GM18873 (cell line): Measurements from ENCODE around the gene DAP3.
"Not testable (repeated sequence)": the region's sequence is repeated elsewhere in the genome, so short reads cannot be mapped to it uniquely, and the experiment has no call there.

Experiments used
- ATAC-seq: cut with Tn5 transposase; IDR thresholded peaks from one replicate; pipeline ENCODE4 v1.9.1; 2021; ENCODE audit warnings: mild to moderate bottlenecking, moderate library complexity, moderate number of reproducible peaks; ENCODE audit not compliant: unreplicated experiment, low FRiP score

The DAP3 gene

DNA sequence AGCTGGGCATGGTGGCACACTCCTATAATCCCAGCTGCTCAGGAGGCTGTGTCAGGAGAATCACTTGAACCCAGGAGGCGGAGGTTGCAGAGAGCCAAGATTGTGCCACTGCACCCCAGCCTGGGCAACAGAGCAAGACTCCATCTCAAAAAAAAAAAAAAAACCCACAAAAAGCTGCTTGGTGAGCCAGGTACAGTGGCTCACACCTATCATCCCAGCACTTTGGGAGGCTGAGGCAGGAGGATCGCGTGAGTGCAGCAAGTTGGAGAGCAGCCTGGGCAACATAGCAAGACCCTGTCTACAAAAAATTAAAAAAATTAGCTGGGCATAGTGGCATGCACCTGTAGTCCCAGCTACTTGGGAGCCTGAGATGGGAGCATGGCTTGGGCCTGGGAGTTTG is 26.2 kb downstream of the DAP3 start:
- ATAC-seq, result not testable (repeated sequence)

- ATAC-seq, result no peak
These were observed 26.9 kb downstream of the DAP3 start for GRCh38 chr1:155715777-155716176.

DNA sequence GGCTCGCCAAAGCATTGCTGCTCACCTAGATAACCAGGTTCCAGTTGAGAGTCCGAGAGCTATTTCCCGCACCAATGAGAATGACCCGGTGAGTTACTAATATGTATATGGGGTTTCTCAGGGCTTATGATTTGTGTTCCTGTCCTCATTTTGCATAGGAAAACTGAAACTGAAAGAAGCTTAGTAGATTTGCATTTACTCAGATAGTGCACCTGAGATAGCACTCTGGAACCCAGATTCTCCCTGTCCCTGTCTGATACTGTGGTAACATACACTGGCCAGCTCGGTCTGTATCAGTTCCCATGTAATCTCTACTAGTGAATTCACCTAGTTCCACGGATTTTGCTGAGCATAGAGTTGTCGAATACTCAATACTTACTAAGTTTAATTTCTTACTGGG is 28.1 kb downstream of the DAP3 start:
- ATAC-seq, result peak; percentile 60

- ATAC-seq, result not testable (repeated sequence)
These were observed 29.7 kb downstream of the DAP3 start for GRCh38 chr1:155718524-155719115.

GRCh38 chr1:155719703-155720102 is 30.8 kb downstream of the DAP3 start:
- ATAC-seq, result no peak

DNA sequence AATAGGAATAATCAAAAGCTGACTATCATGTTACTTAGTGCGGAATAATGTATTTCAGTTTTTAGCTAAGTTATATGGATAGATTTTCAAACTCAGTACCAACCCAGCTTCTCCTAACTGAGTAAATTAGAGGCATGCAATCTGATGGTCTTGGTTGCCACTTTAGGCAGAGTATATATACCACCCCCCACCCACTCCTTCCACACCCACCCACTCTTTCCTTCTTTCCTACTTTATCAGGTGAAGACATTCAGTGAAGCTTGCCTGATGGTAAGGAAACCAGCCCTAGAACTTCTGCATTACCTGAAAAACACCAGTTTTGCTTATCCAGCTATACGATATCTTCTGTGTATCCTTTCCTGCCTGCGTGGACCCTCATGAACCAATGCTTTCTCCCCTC is 36.3 kb downstream of the DAP3 start:
- no peak for ATAC-seq

- ATAC-seq, result no peak
These were observed 40.4 kb downstream of the DAP3 start for GRCh38 chr1:155729031-155729898.

DNA sequence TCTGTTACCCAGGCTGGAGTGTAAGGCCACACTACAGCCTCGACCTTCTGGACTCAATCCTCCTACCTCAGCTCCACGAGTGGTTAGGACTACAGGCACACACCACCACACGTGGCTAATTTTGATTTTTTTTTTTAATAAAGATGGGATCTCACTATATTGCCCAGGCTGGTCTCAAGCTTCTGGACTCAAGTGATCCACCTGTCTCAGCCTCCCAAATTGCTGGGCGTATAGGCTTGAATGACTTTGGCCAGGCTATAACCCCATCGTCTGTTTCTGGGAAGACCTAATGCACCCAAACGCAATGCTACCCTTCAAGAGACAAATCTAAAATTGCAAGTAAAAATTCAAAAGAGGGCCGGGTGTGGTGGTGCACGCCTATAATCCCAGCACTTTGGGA is 52.1 kb downstream of the DAP3 start:
- ATAC-seq, result no peak

DNA sequence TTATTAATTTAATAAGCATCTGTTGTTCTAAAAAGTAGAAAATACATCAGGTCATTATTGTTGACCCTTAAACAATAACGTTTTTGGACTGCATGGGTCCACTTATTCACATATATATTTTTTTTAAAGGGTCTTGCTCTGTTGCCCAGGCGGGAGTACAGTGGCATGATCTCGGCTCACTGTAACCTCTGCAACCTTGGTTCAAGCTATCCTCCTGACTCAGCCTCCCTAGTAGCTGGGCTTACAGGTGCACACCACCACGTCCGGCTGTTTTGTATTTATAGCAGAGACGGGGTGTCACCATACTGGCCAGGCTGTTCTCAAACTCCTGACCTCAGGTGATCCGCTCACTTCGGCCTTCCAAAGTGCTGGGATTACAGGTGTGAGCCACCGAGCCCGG is 53.0 kb downstream of the DAP3 start:
- ATAC-seq, result no peak

DNA sequence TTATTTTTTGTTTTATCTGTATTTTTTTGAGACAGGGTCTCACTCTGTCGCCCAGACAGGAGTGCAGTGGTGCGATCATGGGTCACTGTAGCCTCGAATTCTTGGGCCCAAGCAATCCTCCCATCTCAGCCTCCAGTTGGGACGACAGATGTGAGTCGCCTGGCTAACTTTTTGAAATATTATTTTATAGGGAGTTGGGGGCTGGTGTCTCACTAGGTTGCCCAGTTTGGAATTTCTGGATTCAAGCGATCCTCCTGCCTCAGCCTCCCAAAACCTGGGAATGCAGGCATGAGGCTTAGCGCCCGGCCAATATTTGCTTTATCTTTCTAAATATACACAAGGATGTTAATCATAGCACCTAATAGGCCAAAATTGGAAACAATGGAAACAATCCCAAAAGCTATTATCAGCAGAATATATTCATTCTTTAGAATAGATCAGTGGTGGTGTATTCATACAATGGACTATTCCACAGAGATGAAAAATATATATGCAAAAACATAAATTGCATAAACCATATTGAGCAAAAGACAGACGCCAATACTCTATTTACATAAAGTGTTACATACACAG is 55.9 kb downstream of the DAP3 start:
- no peak for ATAC-seq

DNA sequence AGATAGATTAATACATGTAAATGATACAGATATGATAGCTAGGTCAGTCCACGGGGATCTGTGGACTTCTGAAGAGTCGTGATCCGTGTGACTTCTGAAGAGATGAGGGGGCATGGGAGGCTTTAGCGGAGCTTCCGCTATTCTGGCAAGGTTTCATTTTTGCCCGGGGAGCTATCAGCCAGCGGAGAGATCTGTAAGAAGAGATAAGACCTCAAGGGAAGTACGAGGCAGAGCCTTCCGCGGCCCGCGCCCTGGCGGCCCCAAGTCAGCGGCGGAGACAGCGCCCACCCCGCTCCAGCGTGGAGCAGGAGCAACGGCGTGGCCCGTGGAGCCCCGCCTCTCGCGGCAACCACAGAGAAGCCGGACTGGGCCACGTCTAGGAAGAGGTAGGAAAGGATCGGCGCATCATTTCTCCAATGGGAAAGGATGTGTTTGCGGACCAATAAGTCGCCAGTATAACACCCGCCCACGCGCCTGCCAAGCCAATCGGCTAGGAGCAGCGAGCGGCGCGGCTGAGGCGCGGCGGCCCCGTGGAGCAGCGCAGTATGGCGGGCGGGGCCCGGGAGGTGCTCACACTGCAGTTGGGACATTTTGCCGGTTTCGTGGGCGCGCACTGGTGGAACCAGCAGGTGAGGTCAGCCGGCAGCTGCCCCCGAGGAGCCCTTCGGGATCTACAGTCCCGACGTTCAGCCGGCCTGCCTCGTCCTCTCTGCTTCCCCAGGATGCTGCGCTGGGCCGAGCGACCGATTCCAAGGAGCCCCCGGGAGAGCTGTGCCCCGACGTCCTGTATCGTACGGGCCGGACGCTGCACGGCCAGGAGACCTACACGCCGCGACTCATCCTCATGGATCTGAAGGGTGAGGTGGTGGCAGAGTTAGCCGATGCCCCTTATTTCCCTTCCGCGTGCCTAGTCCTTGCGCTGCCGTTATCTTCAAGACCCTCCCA is 56.7 kb downstream of the DAP3 start:
- ATAC-seq, result peak; percentile 84

GRCh38 chr1:155747586-155747985 is 58.7 kb downstream of the DAP3 start:
- ATAC-seq, result not testable (repeated sequence)

DNA sequence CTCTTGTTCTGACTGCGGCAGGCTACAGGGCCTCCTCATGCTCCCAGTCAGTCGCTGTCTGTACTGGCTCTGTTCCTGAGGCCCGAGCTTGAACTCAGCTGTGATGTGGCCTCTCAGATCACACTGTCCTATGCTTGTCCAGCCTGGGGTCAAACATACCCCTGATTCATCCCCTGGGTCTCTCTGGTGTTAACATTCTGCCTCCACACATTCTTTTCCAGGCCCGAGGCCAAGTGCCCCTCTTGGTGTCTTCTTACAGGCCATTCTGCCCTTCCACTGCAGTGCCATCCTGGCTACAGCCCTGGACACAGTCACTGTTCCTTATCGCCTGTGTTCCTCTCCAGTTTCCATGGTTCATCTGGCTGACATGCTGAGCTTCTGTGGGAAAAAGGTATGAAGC is 59.2 kb downstream of the DAP3 start:
- ATAC-seq, result not testable (repeated sequence)

GRCh38 chr1:155759017-155759416 is 70.1 kb downstream of the DAP3 start:
- ATAC-seq, result not testable (repeated sequence)

GRCh38 chr1:155759966-155760630 is 71.2 kb downstream of the DAP3 start:
- ATAC-seq, result no peak

DNA sequence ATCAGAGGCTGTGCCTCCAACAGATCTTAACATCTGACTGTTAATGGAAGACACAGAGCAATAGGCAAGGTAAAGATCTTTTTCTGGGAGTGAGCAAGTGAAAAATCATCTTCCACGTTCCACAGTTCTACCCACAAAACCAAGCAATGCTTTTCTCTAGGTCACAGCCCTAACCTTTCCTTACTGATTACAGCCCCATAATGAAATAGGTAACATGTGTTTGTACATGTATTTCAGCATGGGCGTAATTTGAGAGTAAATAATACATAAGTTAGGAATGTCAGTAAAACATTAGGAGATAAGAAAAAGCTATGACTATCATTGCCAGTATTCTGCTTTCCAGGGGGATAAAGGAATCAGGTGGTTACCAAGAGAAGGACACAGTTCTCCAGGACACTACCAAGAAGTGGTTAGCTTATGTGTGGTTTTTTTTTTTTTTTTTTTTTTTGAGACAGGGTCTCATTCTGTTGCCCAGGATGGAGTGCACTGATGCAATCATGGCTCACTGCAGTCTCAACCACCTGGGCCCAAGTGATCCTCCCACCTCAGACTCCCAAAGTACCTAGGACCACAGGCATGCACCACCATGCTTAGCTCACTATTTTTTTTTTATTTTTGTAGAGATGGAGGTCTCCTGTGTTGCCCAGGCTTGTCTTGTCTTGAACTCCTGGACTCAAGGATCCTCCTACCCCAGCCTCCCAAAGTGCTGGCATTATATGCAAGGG is 72.0 kb downstream of the DAP3 start:
- ATAC-seq, result no peak

- no peak for ATAC-seq
These were observed 73.0 kb downstream of the DAP3 start for GRCh38 chr1:155761736-155762405.

GRCh38 chr1:155763090-155763815 is 74.4 kb downstream of the DAP3 start:
- ATAC-seq, result not testable (repeated sequence)
